K562 (cell line): ENCODE results near the gene SMC5. TPM values are rescaled to one million over a fixed set of nuclear protein-coding genes. Genes with fewer than 3 reads are reported as not detected.

Experiments used
- CBX1 ChIP-seq: sonication (generic); IDR thresholded peaks from 2 replicates; pipeline ENCODE4 v1.6.1; 2016; ENCODE audit warnings: antibody characterized with exemption, low read depth, mild to moderate bottlenecking
- CBX2 ChIP-seq: fragments of 200-600 bp; sonication (generic); IDR thresholded peaks from one replicate; pipeline ENCODE4 v1.6.1; 2012; ENCODE audit warnings: mild to moderate bottlenecking, low read length, inconsistent platforms; ENCODE audit not compliant: insufficient read depth, poor library complexity, severe bottlenecking
- FOXJ3 ChIP-seq: sonication (generic); formaldehyde crosslinking; IDR thresholded peaks from 2 replicates; pipeline ENCODE4 v1.4.0; 2020; ENCODE audit warnings: mild to moderate bottlenecking, missing genetic modification reagents
- GATAD2B ChIP-seq: fragments of 450-650 bp; IDR thresholded peaks from 2 replicates; pipeline ENCODE4 v1.6.1; 2017; ENCODE audit warnings: mild to moderate bottlenecking, borderline replicate concordance
- HNRNPUL1 ChIP-seq: fragments of 200-400 bp; formaldehyde crosslinking; IDR thresholded peaks from 2 replicates; pipeline ENCODE4 v1.6.1; 2017; ENCODE audit warnings: low read length
- KLF16 ChIP-seq: IDR thresholded peaks from 2 replicates; pipeline ENCODE4 v1.6.1; 2016; ENCODE audit warnings: antibody characterized with exemption
- MCM2 ChIP-seq: fragments of 450-650 bp; IDR thresholded peaks from 2 replicates; pipeline ENCODE4 v1.6.1; 2017; ENCODE audit warnings: low read depth, mild to moderate bottlenecking
- NR4A1 ChIP-seq, 2 experiments: fragments of 250-450 bp in 1 of 2; fragments of 450-650 bp in 1 of 2; sonication (Bioruptor Pico) in 1 of 2; IDR thresholded peaks; 2 replicates each; pipeline versions ENCODE4 v1.4.0 to v1.6.1; 2016 to 2020; ENCODE audit warnings: mild to moderate bottlenecking in 2 of 2, missing compliant biosample characterization in 1 of 2, missing genetic modification characterization in 1 of 2, moderate library complexity in 1 of 2
- POLR2G ChIP-seq: fragments of 200-400 bp; formaldehyde crosslinking; IDR thresholded peaks from 2 replicates; pipeline ENCODE4 v1.6.1; 2017; ENCODE audit warnings: low read depth, mild to moderate bottlenecking, antibody characterized with exemption, low read length, moderate library complexity
- PTTG1 ChIP-seq: fragments of 450-650 bp; IDR thresholded peaks from 2 replicates; pipeline ENCODE4 v1.6.1; 2016; ENCODE audit warnings: low read depth, mild to moderate bottlenecking, missing genetic modification characterization, missing compliant biosample characterization
- RCOR1 ChIP-seq, 2 experiments: IDR thresholded peaks; 2 replicates each; pipeline ENCODE4 v1.6.1; 2012; ENCODE audit warnings: low read depth in 2 of 2, low read length in 2 of 2, borderline replicate concordance in 1 of 2, improper control_type of control experiment in 1 of 2
- SNRNP70 ChIP-seq: fragments of 200-400 bp; formaldehyde crosslinking; optimal IDR thresholded peaks from 2 replicates; pipeline ENCODE3; 2017; ENCODE audit warnings: low read depth, low read length
- ZNF121 ChIP-seq: sonication (generic); formaldehyde crosslinking; conservative IDR thresholded peaks from 2 replicates; pipeline ENCODE4 v1.8.0; 2022; ENCODE audit warnings: missing genetic modification reagents
- ZNF431 ChIP-seq: sonication (generic); formaldehyde crosslinking; IDR thresholded peaks from 2 replicates; pipeline ENCODE4 v1.8.0; 2022; ENCODE audit warnings: mild to moderate bottlenecking, missing genetic modification reagents
- ZNF444 ChIP-seq: fragments of 250-450 bp; sonication (Bioruptor Pico); IDR thresholded peaks from 2 replicates; pipeline ENCODE4 v1.4.0; 2020; ENCODE audit warnings: mild to moderate bottlenecking, moderate library complexity
- ZNF766 ChIP-seq: fragments of 200-800 bp; sonication (Bioruptor generic); conservative IDR thresholded peaks from 2 replicates; pipeline ENCODE4 v1.6.1; 2016; ENCODE audit warnings: missing genetic modification characterization, missing compliant biosample characterization
- ZNF785 ChIP-seq: fragments of 250-450 bp; sonication (Bioruptor Pico); IDR thresholded peaks from 2 replicates; pipeline ENCODE4 v1.4.0; 2020; ENCODE audit warnings: mild to moderate bottlenecking
- polyA plus RNA-seq, 8 experiments: library from polyadenylated mRNA; depleted of rRNA in 4 of 8; stranded (reverse) in 5 of 8; unstranded in 3 of 8; fragments of >200 nt; fragmentation: Nextera tagmentation in 2 of 8; fragmentation: Illumina TruSeq in 1 of 8; extraction: Ambion mirVana in 2 of 8; extraction: Trizol in 1 of 8; gene quantifications; 2 replicates each; pipeline versions ENCODE4 v1.2.1 to v1.2.3, GENCODE V29; 2011 to 2014; ENCODE audit warnings: inconsistent platforms in 1 of 8, missing spikeins in 1 of 8
- total RNA-seq, 7 experiments: library from RNA; depleted of rRNA in 6 of 7; stranded (reverse); fragments of >200 nt in 6 of 7; fragmentation: Illumina TruSeq in 2 of 7; extraction: Trizol in 2 of 7; gene quantifications; 2 replicates each; pipeline versions ENCODE4 v1.2.1 to v1.2.3, GENCODE V29; 2011 to 2021; ENCODE audit warnings: low replicate concordance in 1 of 7
- TF ChIP-seq, protein P1 (sequence below): fragments of 450-650 bp; IDR thresholded peaks from 2 replicates; pipeline ENCODE4 v1.6.1; 2016
- TF ChIP-seq, protein P2 (sequence below): sonication (generic); formaldehyde crosslinking; IDR thresholded peaks from 2 replicates; pipeline ENCODE4 v1.8.0; 2022; ENCODE audit warnings: mild to moderate bottlenecking, low read depth, missing genetic modification reagents
- TF ChIP-seq, protein P3 (sequence below), 2 experiments: fragments of 150-350 bp in 1 of 2; IDR thresholded peaks; 2 replicates each; pipeline ENCODE4 v1.6.1; 2012 to 2016; ENCODE audit warnings: low read depth in 2 of 2, low read length in 2 of 2, mild to moderate bottlenecking in 1 of 2, moderate library complexity in 1 of 2
- TF ChIP-seq, protein P4 (sequence below): fragments of 450-650 bp; IDR thresholded peaks from 2 replicates; pipeline ENCODE4 v1.7.1; 2018; ENCODE audit warnings: mild to moderate bottlenecking, low read depth; ENCODE audit not compliant: partially characterized antibody

Gene SMC5
- total and polyA plus RNA-seq, 9 of the 15 experiments (the other 6 are each of a cell fraction or from before 2014, with no cell fraction given): 3.5 to 43.2 (median 21.4) TPM

DNA sequence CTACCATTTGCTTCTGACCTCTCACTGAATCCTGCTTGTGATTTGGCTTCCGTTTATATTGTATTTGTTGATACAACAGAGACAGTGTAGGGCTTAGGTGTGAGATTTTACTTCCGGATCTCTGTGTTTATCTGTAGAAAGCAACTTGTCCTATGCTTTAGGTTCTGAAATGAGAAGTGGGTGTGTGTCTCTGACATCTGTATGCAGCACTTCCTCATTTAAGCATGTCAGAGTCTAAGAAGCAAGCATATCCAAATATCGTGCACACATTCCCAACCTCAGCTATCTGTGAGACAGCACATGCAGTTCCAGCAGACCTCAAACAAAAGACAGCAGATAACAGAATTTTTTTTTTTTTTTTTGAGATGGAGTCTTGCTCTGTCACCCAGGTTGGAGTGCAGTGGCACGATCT, 139.4 kb downstream of the SMC5 start (continued):
- TF ChIP-seq ZNF766 (CRISPR knock-in tag): peak; percentile 67; the same call in 1 of the 2 replicates
- TF ChIP-seq, protein P1, sequence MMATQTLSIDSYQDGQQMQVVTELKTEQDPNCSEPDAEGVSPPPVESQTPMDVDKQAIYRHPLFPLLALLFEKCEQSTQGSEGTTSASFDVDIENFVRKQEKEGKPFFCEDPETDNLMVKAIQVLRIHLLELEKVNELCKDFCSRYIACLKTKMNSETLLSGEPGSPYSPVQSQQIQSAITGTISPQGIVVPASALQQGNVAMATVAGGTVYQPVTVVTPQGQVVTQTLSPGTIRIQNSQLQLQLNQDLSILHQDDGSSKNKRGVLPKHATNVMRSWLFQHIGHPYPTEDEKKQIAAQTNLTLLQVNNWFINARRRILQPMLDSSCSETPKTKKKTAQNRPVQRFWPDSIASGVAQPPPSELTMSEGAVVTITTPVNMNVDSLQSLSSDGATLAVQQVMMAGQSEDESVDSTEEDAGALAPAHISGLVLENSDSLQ: peak; percentile 76
- no peak for TF ChIP-seq SNRNP70
- no peak for TF ChIP-seq PTTG1 (tag)
- TF ChIP-seq GATAD2B: no peak; the same call in 1 of the 2 replicates
- TF ChIP-seq ZNF444 (CRISPR knock-in tag): no peak
- TF ChIP-seq, protein P2, sequence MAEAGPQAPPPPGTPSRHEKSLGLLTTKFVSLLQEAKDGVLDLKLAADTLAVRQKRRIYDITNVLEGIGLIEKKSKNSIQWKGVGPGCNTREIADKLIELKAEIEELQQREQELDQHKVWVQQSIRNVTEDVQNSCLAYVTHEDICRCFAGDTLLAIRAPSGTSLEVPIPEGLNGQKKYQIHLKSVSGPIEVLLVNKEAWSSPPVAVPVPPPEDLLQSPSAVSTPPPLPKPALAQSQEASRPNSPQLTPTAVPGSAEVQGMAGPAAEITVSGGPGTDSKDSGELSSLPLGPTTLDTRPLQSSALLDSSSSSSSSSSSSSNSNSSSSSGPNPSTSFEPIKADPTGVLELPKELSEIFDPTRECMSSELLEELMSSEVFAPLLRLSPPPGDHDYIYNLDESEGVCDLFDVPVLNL: no peak
- TF ChIP-seq MCM2: no peak
- TF ChIP-seq, protein P3, sequence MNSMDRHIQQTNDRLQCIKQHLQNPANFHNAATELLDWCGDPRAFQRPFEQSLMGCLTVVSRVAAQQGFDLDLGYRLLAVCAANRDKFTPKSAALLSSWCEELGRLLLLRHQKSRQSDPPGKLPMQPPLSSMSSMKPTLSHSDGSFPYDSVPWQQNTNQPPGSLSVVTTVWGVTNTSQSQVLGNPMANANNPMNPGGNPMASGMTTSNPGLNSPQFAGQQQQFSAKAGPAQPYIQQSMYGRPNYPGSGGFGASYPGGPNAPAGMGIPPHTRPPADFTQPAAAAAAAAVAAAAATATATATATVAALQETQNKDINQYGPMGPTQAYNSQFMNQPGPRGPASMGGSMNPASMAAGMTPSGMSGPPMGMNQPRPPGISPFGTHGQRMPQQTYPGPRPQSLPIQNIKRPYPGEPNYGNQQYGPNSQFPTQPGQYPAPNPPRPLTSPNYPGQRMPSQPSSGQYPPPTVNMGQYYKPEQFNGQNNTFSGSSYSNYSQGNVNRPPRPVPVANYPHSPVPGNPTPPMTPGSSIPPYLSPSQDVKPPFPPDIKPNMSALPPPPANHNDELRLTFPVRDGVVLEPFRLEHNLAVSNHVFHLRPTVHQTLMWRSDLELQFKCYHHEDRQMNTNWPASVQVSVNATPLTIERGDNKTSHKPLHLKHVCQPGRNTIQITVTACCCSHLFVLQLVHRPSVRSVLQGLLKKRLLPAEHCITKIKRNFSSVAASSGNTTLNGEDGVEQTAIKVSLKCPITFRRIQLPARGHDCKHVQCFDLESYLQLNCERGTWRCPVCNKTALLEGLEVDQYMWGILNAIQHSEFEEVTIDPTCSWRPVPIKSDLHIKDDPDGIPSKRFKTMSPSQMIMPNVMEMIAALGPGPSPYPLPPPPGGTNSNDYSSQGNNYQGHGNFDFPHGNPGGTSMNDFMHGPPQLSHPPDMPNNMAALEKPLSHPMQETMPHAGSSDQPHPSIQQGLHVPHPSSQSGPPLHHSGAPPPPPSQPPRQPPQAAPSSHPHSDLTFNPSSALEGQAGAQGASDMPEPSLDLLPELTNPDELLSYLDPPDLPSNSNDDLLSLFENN (IDR thresholded peaks at IDR 0.05; ENCODE audit: low read depth in 2 of 2, low read length in 2 of 2): peak in 1 of 2 experiments; percentile 61; a peak in 1 of 4 replicates
- TF ChIP-seq CBX2: no peak
- TF ChIP-seq FOXJ3 (CRISPR knock-in tag): no peak
- no peak for TF ChIP-seq ZNF785 (CRISPR knock-in tag)
- TF ChIP-seq, protein P4, sequence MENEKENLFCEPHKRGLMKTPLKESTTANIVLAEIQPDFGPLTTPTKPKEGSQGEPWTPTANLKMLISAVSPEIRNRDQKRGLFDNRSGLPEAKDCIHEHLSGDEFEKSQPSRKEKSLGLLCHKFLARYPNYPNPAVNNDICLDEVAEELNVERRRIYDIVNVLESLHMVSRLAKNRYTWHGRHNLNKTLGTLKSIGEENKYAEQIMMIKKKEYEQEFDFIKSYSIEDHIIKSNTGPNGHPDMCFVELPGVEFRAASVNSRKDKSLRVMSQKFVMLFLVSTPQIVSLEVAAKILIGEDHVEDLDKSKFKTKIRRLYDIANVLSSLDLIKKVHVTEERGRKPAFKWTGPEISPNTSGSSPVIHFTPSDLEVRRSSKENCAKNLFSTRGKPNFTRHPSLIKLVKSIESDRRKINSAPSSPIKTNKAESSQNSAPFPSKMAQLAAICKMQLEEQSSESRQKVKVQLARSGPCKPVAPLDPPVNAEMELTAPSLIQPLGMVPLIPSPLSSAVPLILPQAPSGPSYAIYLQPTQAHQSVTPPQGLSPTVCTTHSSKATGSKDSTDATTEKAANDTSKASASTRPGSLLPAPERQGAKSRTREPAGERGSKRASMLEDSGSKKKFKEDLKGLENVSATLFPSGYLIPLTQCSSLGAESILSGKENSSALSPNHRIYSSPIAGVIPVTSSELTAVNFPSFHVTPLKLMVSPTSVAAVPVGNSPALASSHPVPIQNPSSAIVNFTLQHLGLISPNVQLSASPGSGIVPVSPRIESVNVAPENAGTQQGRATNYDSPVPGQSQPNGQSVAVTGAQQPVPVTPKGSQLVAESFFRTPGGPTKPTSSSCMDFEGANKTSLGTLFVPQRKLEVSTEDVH: peak; percentile 30
- peak; percentile 84 to 89 for TF ChIP-seq RCOR1 (IDR thresholded peaks at IDR 0.05; ENCODE audit: borderline replicate concordance in 1 of 2, low read depth in 2 of 2, low read length in 2 of 2)
- peak; percentile 95 for TF ChIP-seq KLF16
- TF ChIP-seq NR4A1 (CRISPR knock-in tag; IDR thresholded peaks at IDR 0.05): no peak
- no peak for TF ChIP-seq NR4A1 (tag; IDR thresholded peaks at IDR 0.05)
- no peak for TF ChIP-seq POLR2G
- TF ChIP-seq ZNF121 (CRISPR knock-in tag): no peak
- no peak for TF ChIP-seq ZNF431 (CRISPR knock-in tag)
- no peak for TF ChIP-seq HNRNPUL1
- no peak for TF ChIP-seq CBX1
